GM18526 (cell line): Measurements from ENCODE around the gene RASAL3.
A peak's percentile ranks its signal among the peaks of the same experiment; 100 is the strongest.

Experiments used
- POLR2A ChIP-seq: IDR thresholded peaks from 3 replicates; pipeline ENCODE4 v1.6.1; 2011; ENCODE audit not compliant: insufficient read length; ENCODE audit errors: extremely low read depth

RASAL3 gene

GRCh38 chr19:15443838-15444237 lies 20.5 kb downstream of the RASAL3 start:
- no peak for TF ChIP-seq POLR2A

GRCh38 chr19:15443325-15443724 lies 21.0 kb downstream of the RASAL3 start:
- TF ChIP-seq POLR2A, result no peak

- no peak for TF ChIP-seq POLR2A
These were observed 22.0 kb downstream of the RASAL3 start for GRCh38 chr19:15442142-15442920.

DNA sequence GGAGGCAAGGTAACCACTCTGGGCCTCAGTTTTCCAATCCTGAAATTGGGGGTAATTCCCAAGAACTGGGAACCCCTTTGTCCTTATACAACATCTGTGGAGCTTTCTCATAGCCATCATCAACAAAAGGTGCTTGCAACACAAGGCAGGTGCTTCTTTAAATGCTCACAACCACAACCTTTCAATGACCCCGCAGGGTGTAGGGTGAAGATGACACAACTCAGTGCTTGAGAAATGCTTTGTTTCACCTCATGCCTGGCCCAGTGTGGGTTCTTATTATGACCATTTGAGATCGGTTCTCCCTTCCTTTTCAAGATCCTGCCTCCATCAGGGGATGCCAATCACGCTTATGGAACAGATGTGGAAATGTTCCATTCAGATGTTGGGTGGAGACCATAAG lies 23.0 kb downstream of the RASAL3 start:
- no peak for TF ChIP-seq POLR2A

DNA sequence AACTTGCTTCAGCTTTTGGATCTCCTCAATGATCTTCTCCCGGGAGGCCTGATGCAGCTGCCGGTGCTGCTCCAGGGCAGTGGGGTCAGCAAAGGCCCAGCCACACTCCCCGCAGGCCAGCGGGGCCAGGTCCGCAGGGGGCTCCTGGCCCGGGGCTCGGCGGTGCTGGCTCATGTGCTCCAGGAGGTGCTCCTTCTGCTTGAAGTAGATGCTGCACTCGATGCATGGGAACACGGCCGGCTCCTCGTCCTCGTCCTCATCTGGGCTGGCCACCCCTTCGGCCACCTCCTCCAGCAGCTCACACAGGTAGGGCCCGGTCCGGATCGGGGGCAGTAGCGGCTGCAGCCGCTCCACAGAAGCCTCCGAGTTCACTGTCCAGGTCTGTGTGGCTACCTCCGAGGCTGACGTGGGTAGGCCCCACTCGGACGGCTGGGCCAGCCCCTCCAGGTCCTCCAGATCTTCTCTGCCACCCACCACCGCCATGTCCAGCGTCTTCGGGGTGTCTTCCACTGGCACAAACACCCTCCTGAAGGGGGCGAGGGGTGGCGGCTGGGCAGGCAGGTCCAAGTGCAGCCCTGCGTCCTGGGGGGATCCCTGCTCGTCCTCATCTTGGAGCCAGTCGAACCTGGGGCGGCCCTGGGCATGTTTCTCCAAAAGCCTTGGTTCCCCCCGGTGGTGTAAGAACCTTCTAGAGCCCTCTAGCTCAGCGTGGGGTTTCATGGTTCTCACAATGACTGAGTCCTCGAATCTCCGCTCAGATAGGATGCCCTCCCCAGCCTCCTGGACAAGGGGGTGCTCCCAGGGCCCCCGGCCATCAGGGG lies 24.3 kb downstream of the RASAL3 start:
- TF ChIP-seq POLR2A, result no peak

DNA sequence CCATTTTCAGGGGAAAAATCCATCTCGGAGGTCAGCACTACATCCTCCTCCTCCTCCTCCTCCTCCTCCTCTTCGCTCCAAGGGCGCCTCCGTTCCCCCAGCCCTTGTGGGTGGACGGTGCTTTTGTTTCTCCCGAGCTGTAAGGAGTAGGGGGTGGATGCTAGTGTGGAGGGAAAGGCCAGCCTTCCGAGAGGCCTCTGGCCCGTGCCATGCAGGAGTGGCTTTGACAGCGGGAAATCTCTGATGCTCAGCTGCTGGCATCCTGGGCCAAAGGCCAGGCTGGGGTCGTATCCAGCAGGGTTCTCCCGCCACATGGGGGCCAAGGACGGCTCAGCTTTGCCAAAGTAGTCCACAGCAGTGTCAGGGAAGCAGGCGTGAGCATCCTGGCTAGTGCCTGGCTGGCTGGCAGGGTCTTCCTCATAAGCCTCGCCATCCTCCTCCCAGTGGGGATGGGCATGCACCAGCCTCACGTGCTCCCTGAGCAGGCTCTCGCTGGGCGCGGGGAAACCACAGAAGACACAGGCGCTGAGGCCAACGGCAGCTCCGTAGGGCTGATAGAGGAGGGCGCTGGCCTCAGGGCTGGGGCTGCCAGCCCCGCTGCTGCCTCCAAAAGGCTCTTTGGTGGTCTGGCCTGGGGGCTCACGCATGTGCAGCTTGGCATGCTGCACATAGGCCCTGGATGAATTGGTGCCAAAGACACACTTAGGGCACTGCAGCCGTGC lies 25.1 kb downstream of the RASAL3 start:
- TF ChIP-seq POLR2A, result no peak

GRCh38 chr19:15438577-15438976 lies 25.8 kb downstream of the RASAL3 start:
- TF ChIP-seq POLR2A, result no peak

GRCh38 chr19:15438124-15438496 lies 26.2 kb downstream of the RASAL3 start:
- no peak for TF ChIP-seq POLR2A

DNA sequence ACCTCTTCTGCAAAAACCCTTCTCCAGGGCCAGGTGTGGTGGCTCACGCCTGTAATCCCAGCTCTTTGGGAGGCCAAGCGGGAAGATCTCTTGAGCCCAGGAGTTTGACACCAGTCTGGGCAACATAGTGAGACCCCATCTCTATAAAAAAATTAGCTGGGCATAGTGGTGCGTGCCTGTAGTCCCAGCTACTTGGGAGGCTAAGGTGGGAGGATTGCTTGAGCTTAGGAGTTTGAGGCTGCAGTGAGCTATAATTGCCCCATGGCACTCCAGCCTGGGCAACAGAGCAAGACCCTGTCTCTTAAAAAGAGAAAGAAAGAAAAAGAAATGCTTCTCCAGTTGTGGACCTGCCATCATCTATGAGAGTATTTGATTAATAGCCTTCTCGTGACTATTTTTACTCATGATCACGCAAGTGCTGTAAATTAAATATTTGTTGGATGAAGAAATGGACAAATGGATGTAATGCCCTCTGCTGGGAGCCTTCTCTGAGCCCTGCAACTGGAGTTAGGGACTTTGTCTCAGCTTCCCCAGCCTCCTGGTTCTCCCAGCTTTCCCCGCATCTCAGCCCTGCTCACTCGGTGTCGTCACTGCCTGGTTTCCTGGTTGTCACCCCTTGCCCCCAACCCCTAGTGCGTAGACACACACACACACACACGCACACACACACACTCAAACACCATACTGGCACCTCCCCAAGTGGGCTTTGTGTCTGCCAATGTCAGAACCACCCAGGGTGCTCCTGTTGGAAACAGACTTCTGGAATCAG lies 26.8 kb downstream of the RASAL3 start:
- no peak for TF ChIP-seq POLR2A

DNA sequence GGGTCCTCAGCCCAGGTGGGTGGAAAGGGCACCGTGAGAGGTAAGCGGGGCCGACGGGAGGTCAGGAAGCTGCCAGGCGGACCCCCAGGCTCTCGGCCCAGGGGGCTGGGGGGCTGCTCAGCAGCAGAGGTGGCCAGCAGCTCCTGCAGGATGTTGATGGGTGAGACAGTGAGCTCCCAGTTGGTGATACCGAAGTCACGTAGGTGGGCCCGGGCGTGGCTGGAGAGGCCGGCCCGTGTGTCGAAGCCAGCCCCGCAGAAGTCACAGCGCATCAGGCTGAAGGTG lies 27.6 kb downstream of the RASAL3 start:
- no peak for TF ChIP-seq POLR2A

DNA sequence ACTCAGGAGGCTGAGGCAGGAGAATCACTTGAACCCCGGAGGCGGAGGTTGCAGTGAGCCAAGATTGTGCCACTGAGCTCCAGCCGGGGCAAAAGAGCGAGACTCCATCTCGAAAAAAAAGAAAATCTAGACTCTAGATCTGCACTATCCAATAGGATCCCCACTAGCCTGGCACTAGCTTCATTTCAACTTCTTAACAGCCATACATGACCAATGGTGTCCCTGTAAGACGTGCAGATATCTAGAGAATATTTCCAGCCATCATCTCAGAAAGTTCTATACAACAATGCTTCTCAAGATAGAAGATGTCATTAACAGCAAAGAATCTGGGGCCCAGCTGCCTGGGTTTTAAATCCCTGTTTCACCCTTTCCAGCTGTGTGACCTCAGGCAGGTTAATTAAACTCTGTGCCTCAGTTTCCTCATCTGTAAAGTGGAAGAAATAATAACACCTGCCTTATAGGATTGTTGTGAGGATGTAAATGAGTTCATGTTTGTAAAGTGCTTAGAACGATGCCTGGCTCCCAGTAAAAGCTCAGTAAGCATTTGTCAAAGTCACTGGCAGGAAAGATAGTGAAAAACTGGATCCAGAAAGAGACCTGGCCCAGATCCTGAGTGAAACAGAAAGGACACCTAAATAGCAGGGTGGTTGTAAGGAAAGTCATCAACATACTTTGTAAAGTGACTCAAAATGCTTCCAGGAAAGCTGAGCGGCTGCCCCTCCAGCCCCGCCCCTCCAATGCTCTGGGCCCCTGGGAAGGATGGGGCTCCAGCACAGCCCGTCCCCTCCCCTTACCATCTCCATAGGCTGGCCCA lies 28.1 kb downstream of the RASAL3 start:
- TF ChIP-seq POLR2A, result no peak

- TF ChIP-seq POLR2A, result no peak
These were observed 30.8 kb downstream of the RASAL3 start for GRCh38 chr19:15433519-15434069.

- peak; percentile 60 for TF ChIP-seq POLR2A
These were observed 31.5 kb downstream of the RASAL3 start for GRCh38 chr19:15432629-15433518.
